ENCODE results near the gene ILRUN. TPM values are rescaled to one million over a fixed set of nuclear protein-coding genes. Genes with fewer than 3 reads are reported as not detected.
"Not testable (repeated sequence)": the region's sequence is repeated elsewhere in the genome, so short reads cannot be mapped to it uniquely, and the experiment has no call there.

Gene ILRUN
- total and polyA plus RNA-seq, 9 of the 15 experiments (the other 6 are each of a cell fraction or from before 2014, with no cell fraction given) = 24.9 to 78.9 (median 53.4) TPM

GRCh38 chr6:34720160-34720559 is 23.6 kb upstream of the ILRUN start:
- 14% methylated on average over 5 of the region's 6 CpGs for WGBS (ENCODE audit: insufficient coverage, low coverage, missing lambda C conversion rate)
- H3K9me3 ChIP-seq (replicated peaks; ENCODE audit: control insufficient read depth, insufficient read depth, low read depth, low read length); H3K79me2 ChIP-seq (ENCODE audit: control insufficient read depth, insufficient read depth, low read length); BruUV-seq (replicated peaks); H4K20me1 ChIP-seq (replicated peaks; ENCODE audit: control insufficient read depth, insufficient read depth, low read length); intact Hi-C loops (cut with micrococcal nuclease); CTCF ChIA-PET (ENCODE audit: low intra/inter-chr PET ratio); H3K36me3 ChIP-seq (ENCODE audit: control insufficient read depth, insufficient read depth, low read length); H3K9me1 ChIP-seq (ENCODE audit: control insufficient read depth, insufficient read depth, low read length); H3K4me3 ChIP-seq; H3K27me3 ChIP-seq (ENCODE audit: control insufficient read depth in 2 of 2, insufficient read depth in 2 of 2, low read length in 2 of 2); FAIRE-seq; in situ Hi-C loops (cut with MboI); POLR2A ChIA-PET; TF ChIP-seq ZNF740 (CRISPR knock-in tag; IDR thresholded peaks at IDR 0.05): not testable (repeated sequence)
- peak overlapping the region; percentile 43; the same call in 1 of the 3 replicates for H3K27ac ChIP-seq (ENCODE audit: extremely low read depth, low read depth, low read length)
- H2AFZ ChIP-seq (ENCODE audit: low read depth, low read length) = peak overlapping the region; percentile 99
- DNase-seq (ENCODE audit: extremely low read depth in 1 of 4, low spot score in 3 of 4) (peak in 1 of 4 experiments; percentile 29), ATAC-seq (peak; percentile 63)
- peak overlapping the region; percentile 20; the same call in 1 of the 2 replicates for H3K4me2 ChIP-seq (ENCODE audit: insufficient read depth, low read length)
- H3K4me1 ChIP-seq (replicated peaks in 1 of 2; ENCODE audit: control insufficient read depth in 2 of 2, insufficient read depth in 2 of 2, low read length in 2 of 2) = peaks cover 5 to 15% of the 10 kb centered on the region in 2 experiments; a peak in 3 of 5 replicates
- H3K9ac ChIP-seq (ENCODE audit: insufficient read depth in 1 of 2, low read depth in 2 of 2, low read length in 2 of 2) = peak overlapping the region; percentile 20 to 79; a peak in 1 of 4 replicates
- TF ChIP-seq ETV1 (tag; conservative IDR thresholded peaks at IDR 0.05; ENCODE audit: low read depth) (peak; percentile 72), ZNF133 (CRISPR knock-in tag; IDR thresholded peaks at IDR 0.05) (peak; percentile 90; the same call in 1 of the 2 replicates), GATAD2B (IDR thresholded peaks at IDR 0.05; ENCODE audit: borderline replicate concordance) (0 out of 2 replicates have a peak, but pooled peaks have one; percentile 47), DDX20 (tag; IDR thresholded peaks at IDR 0.05; ENCODE audit: low read depth) (peak; percentile 94), ZNF57 (CRISPR knock-in tag; IDR thresholded peaks at IDR 0.05) (peak; percentile 84; the same call in 1 of the 2 replicates), ELF4 (CRISPR knock-in tag; IDR thresholded peaks at IDR 0.05) (peak; percentile 84; the same call in 1 of the 2 replicates), ZNF740 (tag; IDR thresholded peaks at IDR 0.05) (peak in 1 of 2 experiments; percentile 92; a peak in 2 of 4 replicates), MTF1 (CRISPR knock-in tag; IDR thresholded peaks at IDR 0.05; ENCODE audit: borderline replicate concordance) (peak; percentile 72; the same call in 1 of the 2 replicates), NFIX (CRISPR knock-in tag; IDR thresholded peaks at IDR 0.05; ENCODE audit: low read depth) (peak; percentile 32; the same call in 1 of the 2 replicates), FOXO4 (CRISPR knock-in tag; IDR thresholded peaks at IDR 0.05) (peak; percentile 93), KLF1 (tag; IDR thresholded peaks at IDR 0.05) (peak; percentile 54; the same call in 1 of the 2 replicates), ZNF165 (CRISPR knock-in tag; IDR thresholded peaks at IDR 0.05; ENCODE audit: borderline replicate concordance) (peak; percentile 84; the same call in 1 of the 2 replicates), HDAC8 (tag; IDR thresholded peaks at IDR 0.05) (peak; percentile 98), HIVEP1 (CRISPR knock-in tag; IDR thresholded peaks at IDR 0.05) (peak; percentile 92; the same call in 1 of the 2 replicates), ZNF395 (CRISPR knock-in tag; IDR thresholded peaks at IDR 0.05) (peak; percentile 95)
- TF ChIP-seq, protein P1, sequence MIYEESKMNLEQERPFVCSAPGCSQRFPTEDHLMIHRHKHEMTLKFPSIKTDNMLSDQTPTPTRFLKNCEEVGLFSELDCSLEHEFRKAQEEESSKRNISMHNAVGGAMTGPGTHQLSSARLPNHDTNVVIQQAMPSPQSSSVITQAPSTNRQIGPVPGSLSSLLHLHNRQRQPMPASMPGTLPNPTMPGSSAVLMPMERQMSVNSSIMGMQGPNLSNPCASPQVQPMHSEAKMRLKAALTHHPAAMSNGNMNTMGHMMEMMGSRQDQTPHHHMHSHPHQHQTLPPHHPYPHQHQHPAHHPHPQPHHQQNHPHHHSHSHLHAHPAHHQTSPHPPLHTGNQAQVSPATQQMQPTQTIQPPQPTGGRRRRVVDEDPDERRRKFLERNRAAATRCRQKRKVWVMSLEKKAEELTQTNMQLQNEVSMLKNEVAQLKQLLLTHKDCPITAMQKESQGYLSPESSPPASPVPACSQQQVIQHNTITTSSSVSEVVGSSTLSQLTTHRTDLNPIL (CRISPR knock-in tag; IDR thresholded peaks at IDR 0.05) = peak; percentile 61; the same call in 1 of the 2 replicates

Data from K562 (cell line).